ENCODE results near the gene TTLL10.

GRCh38 chr1:1127551-1128451, 45.9 kb upstream of the TTLL10 start:
- TF ChIP-seq CTCF (conservative IDR thresholded peaks at IDR 0.05; ENCODE audit: low read length) (no peak), EZH2phosphoT487 (IDR thresholded peaks at IDR 0.05; ENCODE audit: borderline replicate concordance) (no peak)

All from Loucy (cell line).